Measurements from ENCODE around the gene ARID2.

ARID2 gene

GRCh38 chr12:45779936-45780335, 50.4 kb downstream of the ARID2 start:
- ChIA-PET CTCF (no interaction called here), POLR2A (ENCODE audit: low non-redundant PET) (no interaction called here)
- no peak overlapping the region for H3K27ac ChIP-seq
- DNase-seq (ENCODE audit: low spot score): no peak
- TF ChIP-seq, protein P1, sequence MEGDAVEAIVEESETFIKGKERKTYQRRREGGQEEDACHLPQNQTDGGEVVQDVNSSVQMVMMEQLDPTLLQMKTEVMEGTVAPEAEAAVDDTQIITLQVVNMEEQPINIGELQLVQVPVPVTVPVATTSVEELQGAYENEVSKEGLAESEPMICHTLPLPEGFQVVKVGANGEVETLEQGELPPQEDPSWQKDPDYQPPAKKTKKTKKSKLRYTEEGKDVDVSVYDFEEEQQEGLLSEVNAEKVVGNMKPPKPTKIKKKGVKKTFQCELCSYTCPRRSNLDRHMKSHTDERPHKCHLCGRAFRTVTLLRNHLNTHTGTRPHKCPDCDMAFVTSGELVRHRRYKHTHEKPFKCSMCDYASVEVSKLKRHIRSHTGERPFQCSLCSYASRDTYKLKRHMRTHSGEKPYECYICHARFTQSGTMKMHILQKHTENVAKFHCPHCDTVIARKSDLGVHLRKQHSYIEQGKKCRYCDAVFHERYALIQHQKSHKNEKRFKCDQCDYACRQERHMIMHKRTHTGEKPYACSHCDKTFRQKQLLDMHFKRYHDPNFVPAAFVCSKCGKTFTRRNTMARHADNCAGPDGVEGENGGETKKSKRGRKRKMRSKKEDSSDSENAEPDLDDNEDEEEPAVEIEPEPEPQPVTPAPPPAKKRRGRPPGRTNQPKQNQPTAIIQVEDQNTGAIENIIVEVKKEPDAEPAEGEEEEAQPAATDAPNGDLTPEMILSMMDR (conservative IDR thresholded peaks at IDR 0.05; ENCODE audit: low read depth): no peak

DNA sequence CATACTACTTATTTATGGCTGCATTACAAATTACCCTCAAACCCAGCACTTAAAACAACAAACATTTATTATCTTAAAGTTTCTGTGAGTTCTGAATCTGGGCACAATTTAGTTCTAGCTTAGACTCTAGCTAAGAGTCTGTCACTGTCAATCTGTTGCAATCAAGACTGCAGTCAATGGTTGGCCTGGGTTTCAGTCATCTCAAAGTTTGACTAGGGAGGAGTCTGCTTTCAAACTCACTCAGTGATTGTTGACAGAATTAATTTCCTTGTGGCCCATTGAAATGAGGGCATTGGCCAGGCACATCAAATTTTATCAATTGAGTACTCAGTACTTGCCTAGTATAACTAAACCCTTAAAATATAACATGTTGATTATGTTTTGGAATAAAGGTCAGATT, 51.6 kb downstream of the ARID2 start:
- ChIA-PET CTCF (no interaction called here), POLR2A (ENCODE audit: low non-redundant PET) (no interaction called here)
- TF ChIP-seq, protein P1 (conservative IDR thresholded peaks at IDR 0.05; ENCODE audit: low read depth): no peak

GRCh38 chr12:45785315-45785714, 55.8 kb downstream of the ARID2 start:
- POLR2A ChIA-PET (ENCODE audit: low non-redundant PET): no interaction called here
- TF ChIP-seq, protein P1 (conservative IDR thresholded peaks at IDR 0.05; ENCODE audit: low read depth): no peak
- H3K27ac ChIP-seq: no peak overlapping the region
- CTCF ChIA-PET: interaction anchor here (1.4 kb wide), 1 partner anchor 13 kb away, joined by 3 read pairs; no protein-coding TSS in a partner anchor
- DNase-seq (ENCODE audit: low spot score): no peak

More for the DNA sequence above, 51.6 kb downstream of the ARID2 start:
- no peak overlapping the region for H3K27ac ChIP-seq
- DNase-seq (ENCODE audit: low spot score): no peak

- POLR2A ChIA-PET (ENCODE audit: low non-redundant PET): no interaction called here
- no peak for DNase-seq (ENCODE audit: low spot score)
- CTCF ChIA-PET: no interaction called here
- TF ChIP-seq, protein P1 (conservative IDR thresholded peaks at IDR 0.05; ENCODE audit: low read depth): no peak
- H3K27ac ChIP-seq: no peak overlapping the region
These were observed 59.5 kb downstream of the ARID2 start for GRCh38 chr12:45789025-45789424.

DNA sequence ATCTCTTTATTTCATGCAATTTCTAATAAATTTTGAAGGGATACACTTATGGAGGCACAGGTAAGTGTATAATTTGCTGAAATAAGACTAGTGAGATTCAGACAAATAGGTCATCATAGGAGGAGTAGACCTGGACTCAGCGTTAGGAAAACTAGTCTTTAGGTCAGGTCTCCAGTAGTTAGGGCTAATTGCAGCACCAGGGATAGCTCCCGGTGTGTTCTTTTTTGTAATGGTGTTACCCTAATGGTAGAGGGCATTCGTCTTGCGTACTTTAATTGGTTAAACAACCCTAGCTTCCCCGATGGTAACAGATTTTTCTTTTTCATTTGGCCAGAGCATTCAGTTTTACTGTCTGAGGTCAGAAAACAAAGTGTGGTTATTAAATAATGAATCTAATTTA, 64.9 kb downstream of the ARID2 start:
- CTCF ChIA-PET: no interaction called here
- POLR2A ChIA-PET (ENCODE audit: low non-redundant PET): no interaction called here
- TF ChIP-seq, protein P1 (conservative IDR thresholded peaks at IDR 0.05; ENCODE audit: low read depth): no peak
- no peak for DNase-seq (ENCODE audit: low spot score)
- no peak overlapping the region for H3K27ac ChIP-seq

- TF ChIP-seq, protein P1 (conservative IDR thresholded peaks at IDR 0.05; ENCODE audit: low read depth): no peak
- no peak for DNase-seq (ENCODE audit: low spot score)
- CTCF ChIA-PET: no interaction called here
- POLR2A ChIA-PET (ENCODE audit: low non-redundant PET): no interaction called here
- H3K27ac ChIP-seq: no peak overlapping the region
These were observed 72.1 kb downstream of the ARID2 start for GRCh38 chr12:45801625-45802024.

DNA sequence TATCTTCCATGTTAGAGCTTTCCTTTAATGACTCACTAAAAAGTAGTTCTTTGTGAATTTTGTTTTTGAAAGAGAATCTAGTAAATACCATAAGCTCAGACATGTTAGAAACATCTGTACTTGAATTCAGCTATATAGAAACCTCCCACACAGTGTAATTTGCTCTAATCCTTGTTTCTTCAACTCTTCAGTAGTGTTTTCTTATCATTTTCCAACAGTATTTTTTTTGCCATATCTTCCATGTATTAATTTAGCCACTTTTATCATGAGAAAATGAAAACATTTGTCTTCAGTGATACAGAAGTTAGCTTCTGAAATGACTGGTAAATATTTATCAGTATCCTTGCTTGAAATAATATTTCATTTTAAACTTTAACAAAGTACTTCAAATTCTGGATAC, 73.6 kb downstream of the ARID2 start:
- ChIA-PET POLR2A (ENCODE audit: low non-redundant PET) (no interaction called here), CTCF (no interaction called here)

More for the DNA sequence above, 73.6 kb downstream of the ARID2 start:
- no peak for DNase-seq (ENCODE audit: low spot score)
- TF ChIP-seq, protein P1 (conservative IDR thresholded peaks at IDR 0.05; ENCODE audit: low read depth): no peak
- no peak overlapping the region for H3K27ac ChIP-seq

Measured in RWPE1 (cell line).